ENCODE results near the gene CSN2.

Gene CSN2

GRCh38 chr4:69936566-69936965 is 29.0 kb downstream of the CSN2 start:
- TF ChIP-seq GATA2 (IDR thresholded peaks at IDR 0.05; ENCODE audit: low read depth, low read length) (no peak), GATA3 (IDR thresholded peaks at IDR 0.05; ENCODE audit: low read depth, low read length) (no peak)

GRCh38 chr4:69934150-69934549 is 31.4 kb downstream of the CSN2 start:
- TF ChIP-seq GATA2 (IDR thresholded peaks at IDR 0.05; ENCODE audit: low read depth, low read length) (no peak), GATA3 (IDR thresholded peaks at IDR 0.05; ENCODE audit: low read depth, low read length) (no peak)

GRCh38 chr4:69930768-69931167 is 34.8 kb downstream of the CSN2 start, which contains the start of gene CSN1S1:
Gene CSN1S1 (plus strand): TSS chr4:69931068. CDS start chr4:69932556, 1,488 bp downstream.
- TF ChIP-seq GATA2 (IDR thresholded peaks at IDR 0.05; ENCODE audit: low read depth, low read length): no peak
- TF ChIP-seq GATA3 (IDR thresholded peaks at IDR 0.05; ENCODE audit: low read depth, low read length): no peak

GRCh38 chr4:69920874-69921273 is 44.7 kb downstream of the CSN2 start:
- TF ChIP-seq GATA3 (IDR thresholded peaks at IDR 0.05; ENCODE audit: low read depth, low read length): no peak

GRCh38 chr4:69910016-69910782 is 55.3 kb downstream of the CSN2 start:
- TF ChIP-seq GATA2 (IDR thresholded peaks at IDR 0.05; ENCODE audit: low read depth, low read length) (no peak), GATA3 (IDR thresholded peaks at IDR 0.05; ENCODE audit: low read depth, low read length) (no peak)

GRCh38 chr4:69909195-69909594 is 56.3 kb downstream of the CSN2 start:
- TF ChIP-seq GATA2 (IDR thresholded peaks at IDR 0.05; ENCODE audit: low read depth, low read length): no peak

- TF ChIP-seq GATA3 (IDR thresholded peaks at IDR 0.05; ENCODE audit: low read depth, low read length) (no peak), GATA2 (IDR thresholded peaks at IDR 0.05; ENCODE audit: low read depth, low read length) (no peak)
Measured at GRCh38 chr4:69907151-69907550, 58.4 kb downstream of the CSN2 start.

All from SH-SY5Y (cell line).